ENCODE measurements around the gene PCDHGA12. TPM values are rescaled to one million over a fixed set of nuclear protein-coding genes. Genes with fewer than 3 reads are reported as not detected.

The PCDHGA12 gene
- total RNA-seq, 5 donors from 2014 or later (not counting 1 experiment from before 2014, with no cell fraction given) = 0.09 to 0.53 (median 0.22) TPM; not detected in 1

- ChIA-PET POLR2A (interaction anchor here in 1 of 2 donors (0.6 kb wide), 1 partner anchor 293 kb away, joined by 4 read pairs; no protein-coding TSS in a partner anchor), CTCF (interaction anchor here (0.6 to 1.6 kb wide), 2 partner anchors 62 to 88 kb away, joined by 3 to 4 read pairs; no protein-coding TSS in a partner anchor)
- no peak within 1 kb of the TSS for H3K27ac Mint-ChIP-seq
- Histone ChIP-seq H3K4me3 (ENCODE audit: control insufficient read depth in 1 of 2, extremely low read depth in 1 of 2, low read length in 1 of 2) (peak within 1 kb of the TSS; percentile 27 to 49), H3K9me3 (no peaks in the 10 kb centered on the region), H3K4me1 (ENCODE audit: control insufficient read depth in 1 of 2, extremely low read depth in 1 of 2, insufficient read depth in 2 of 2, low read length in 2 of 2) (peaks cover 0 to 23% of the 10 kb centered on the region in 2 experiments), H3K36me3 (ENCODE audit: control insufficient read depth in 2 of 2, extremely low read depth in 1 of 2, insufficient read depth in 1 of 2, low read length in 1 of 2) (no peaks in the 10 kb centered on the region), H3K27me3 (replicated peaks in 1 of 2; ENCODE audit: control insufficient read depth in 2 of 2, extremely low read depth in 1 of 2, insufficient read depth in 2 of 2, low read length in 1 of 2) (peaks cover 24 to 42% of the 10 kb centered on the region in 2 experiments), H3K27ac (ENCODE audit: low read length) (no peak within 1 kb of the TSS)
- H3K9me3 Mint-ChIP-seq = no peaks in the 10 kb centered on the region
- WGBS (ENCODE audit: insufficient coverage) = 6% methylated on average over 28 of the region's 28 CpGs
- ATAC-seq (replicated peaks in 1 of 4) (peak; percentile 78 to 85 (median 82)), DNase-seq (peak in 4 of 35 experiments; percentile 10 to 31 (median 26))
- peaks cover 27 to 32% (median 29%) of the 10 kb centered on the region in 3 donors for H3K4me1 Mint-ChIP-seq
- no peaks in the 10 kb centered on the region for H3K36me3 Mint-ChIP-seq
- H3K27me3 Mint-ChIP-seq = peaks cover 44 to 61% of the 10 kb centered on the region in 2 donors
- H3K4me3 Mint-ChIP-seq = peak within 1 kb of the TSS; percentile 82 to 84 (median 83)
Observed at GRCh38 chr5:141475625-141476131, 45.4 kb downstream of the PCDHGA12 start, which contains the start of gene PCDHGC3. TSS of gene PCDHGC3 (plus strand) at chr5:141475966. CDS start at chr5:141476117, 151 bp downstream.

DNA sequence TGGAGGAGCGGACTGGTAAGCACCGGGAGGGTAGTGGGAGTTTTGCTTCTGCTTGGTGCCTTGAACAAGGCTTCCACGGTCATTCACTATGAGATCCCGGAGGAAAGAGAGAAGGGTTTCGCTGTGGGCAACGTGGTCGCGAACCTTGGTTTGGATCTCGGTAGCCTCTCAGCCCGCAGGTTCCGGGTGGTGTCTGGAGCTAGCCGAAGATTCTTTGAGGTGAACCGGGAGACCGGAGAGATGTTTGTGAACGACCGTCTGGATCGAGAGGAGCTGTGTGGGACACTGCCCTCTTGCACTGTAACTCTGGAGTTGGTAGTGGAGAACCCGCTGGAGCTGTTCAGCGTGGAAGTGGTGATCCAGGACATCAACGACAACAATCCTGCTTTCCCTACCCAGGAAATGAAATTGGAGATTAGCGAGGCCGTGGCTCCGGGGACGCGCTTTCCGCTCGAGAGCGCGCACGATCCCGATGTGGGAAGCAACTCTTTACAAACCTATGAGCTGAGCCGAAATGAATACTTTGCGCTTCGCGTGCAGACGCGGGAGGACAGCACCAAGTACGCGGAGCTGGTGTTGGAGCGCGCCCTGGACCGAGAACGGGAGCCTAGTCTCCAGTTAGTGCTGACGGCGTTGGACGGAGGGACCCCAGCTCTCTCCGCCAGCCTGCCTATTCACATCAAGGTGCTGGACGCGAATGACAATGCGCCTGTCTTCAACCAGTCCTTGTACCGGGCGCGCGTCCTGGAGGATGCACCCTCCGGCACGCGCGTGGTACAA is 46.0 kb downstream of the PCDHGA12 start:
- H3K4me1 ChIP-seq (ENCODE audit: control insufficient read depth in 1 of 2, extremely low read depth in 1 of 2, insufficient read depth in 2 of 2, low read length in 2 of 2) = peaks cover 0 to 23% of the 10 kb centered on the region in 2 experiments
- no peak overlapping the region for H3K27ac ChIP-seq (ENCODE audit: low read length)
- DNase-seq = no peak
- ChIA-PET POLR2A (interaction anchor here in 1 of 2 donors (0.6 kb wide), 1 partner anchor 293 kb away, joined by 4 read pairs; no protein-coding TSS in a partner anchor), CTCF (interaction anchor here in 1 of 2 donors (1.6 kb wide), 1 partner anchor 88 kb away, joined by 4 read pairs; no protein-coding TSS in a partner anchor)
- peak overlapping the region; percentile 27 to 49 for H3K4me3 ChIP-seq (ENCODE audit: control insufficient read depth in 1 of 2, extremely low read depth in 1 of 2, low read length in 1 of 2)
- peak overlapping the region; percentile 82 to 84 (median 83) for H3K4me3 Mint-ChIP-seq
- H3K36me3 Mint-ChIP-seq = no peaks in the 10 kb centered on the region
- peaks cover 46 to 68% of the 10 kb centered on the region in 2 donors for H3K27me3 Mint-ChIP-seq
- peaks cover 24 to 45% of the 10 kb centered on the region in 2 experiments for H3K27me3 ChIP-seq (replicated peaks in 1 of 2; ENCODE audit: control insufficient read depth in 2 of 2, extremely low read depth in 1 of 2, insufficient read depth in 2 of 2, low read length in 1 of 2)
- H3K9me3 Mint-ChIP-seq = no peaks in the 10 kb centered on the region
- no peaks in the 10 kb centered on the region for H3K36me3 ChIP-seq (ENCODE audit: control insufficient read depth in 2 of 2, extremely low read depth in 1 of 2, insufficient read depth in 1 of 2, low read length in 1 of 2)
- no peak overlapping the region for H3K27ac Mint-ChIP-seq
- ATAC-seq (replicated peaks in 1 of 4) = peak in 3 of 4 experiments; percentile 15 to 30 (median 23)
- no peaks in the 10 kb centered on the region for H3K9me3 ChIP-seq
- H3K4me1 Mint-ChIP-seq = peaks cover 27 to 32% (median 29%) of the 10 kb centered on the region in 3 donors
- WGBS (ENCODE audit: insufficient coverage) = 4% methylated on average over 56 of the region's 58 CpGs

DNA sequence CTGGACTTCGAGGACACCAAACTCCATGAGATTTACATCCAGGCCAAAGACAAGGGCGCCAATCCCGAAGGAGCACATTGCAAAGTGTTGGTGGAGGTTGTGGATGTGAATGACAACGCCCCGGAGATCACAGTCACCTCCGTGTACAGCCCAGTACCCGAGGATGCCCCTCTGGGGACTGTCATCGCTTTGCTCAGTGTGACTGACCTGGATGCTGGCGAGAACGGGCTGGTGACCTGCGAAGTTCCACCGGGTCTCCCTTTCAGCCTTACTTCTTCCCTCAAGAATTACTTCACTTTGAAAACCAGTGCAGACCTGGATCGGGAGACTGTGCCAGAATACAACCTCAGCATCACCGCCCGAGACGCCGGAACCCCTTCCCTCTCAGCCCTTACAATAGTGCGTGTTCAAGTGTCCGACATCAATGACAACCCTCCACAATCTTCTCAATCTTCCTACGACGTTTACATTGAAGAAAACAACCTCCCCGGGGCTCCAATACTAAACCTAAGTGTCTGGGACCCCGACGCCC is 46.8 kb downstream of the PCDHGA12 start:
- H3K27me3 Mint-ChIP-seq = peaks cover 46 to 74% of the 10 kb centered on the region in 2 donors
- POLR2A ChIA-PET = no interaction called here
- WGBS (ENCODE audit: insufficient coverage) = 22% methylated on average over 23 of the region's 24 CpGs

DNA sequence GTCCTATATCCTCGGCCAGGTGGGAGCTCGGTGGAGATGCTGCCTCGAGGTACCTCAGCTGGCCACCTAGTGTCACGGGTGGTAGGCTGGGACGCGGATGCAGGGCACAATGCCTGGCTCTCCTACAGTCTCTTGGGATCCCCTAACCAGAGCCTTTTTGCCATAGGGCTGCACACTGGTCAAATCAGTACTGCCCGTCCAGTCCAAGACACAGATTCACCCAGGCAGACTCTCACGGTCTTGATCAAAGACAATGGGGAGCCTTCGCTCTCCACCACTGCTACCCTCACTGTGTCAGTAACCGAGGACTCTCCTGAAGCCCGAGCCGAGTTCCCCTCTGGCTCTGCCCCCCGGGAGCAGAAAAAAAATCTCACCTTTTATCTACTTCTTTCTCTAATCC is 47.5 kb downstream of the PCDHGA12 start:
- DNase-seq (no peak), ATAC-seq (replicated peaks in 1 of 4) (no peak)
- Histone ChIP-seq H3K4me1 (ENCODE audit: control insufficient read depth in 1 of 2, extremely low read depth in 1 of 2, insufficient read depth in 2 of 2, low read length in 2 of 2) (peaks cover 0 to 23% of the 10 kb centered on the region in 2 experiments), H3K36me3 (ENCODE audit: control insufficient read depth in 2 of 2, extremely low read depth in 1 of 2, insufficient read depth in 1 of 2, low read length in 1 of 2) (no peaks in the 10 kb centered on the region), H3K27ac (ENCODE audit: low read length) (no peak overlapping the region), H3K9me3 (no peaks in the 10 kb centered on the region), H3K4me3 (ENCODE audit: control insufficient read depth in 1 of 2, extremely low read depth in 1 of 2, low read length in 1 of 2) (no peak overlapping the region), H3K27me3 (replicated peaks in 1 of 2; ENCODE audit: control insufficient read depth in 2 of 2, extremely low read depth in 1 of 2, insufficient read depth in 2 of 2, low read length in 1 of 2) (peaks cover 28 to 53% of the 10 kb centered on the region in 2 experiments)
- Mint-ChIP-seq H3K36me3 (no peaks in the 10 kb centered on the region), H3K27me3 (peaks cover 52 to 82% of the 10 kb centered on the region in 2 donors), H3K4me1 (peaks cover 27 to 32% (median 29%) of the 10 kb centered on the region in 3 donors), H3K9me3 (no peaks in the 10 kb centered on the region), H3K4me3 (peak overlapping the region in 1 of 3 donors; percentile 83), H3K27ac (no peak overlapping the region)
- WGBS (ENCODE audit: insufficient coverage) = 50% methylated on average over 13 of the region's 13 CpGs
- ChIA-PET CTCF (interaction anchor here in 1 of 2 donors (0.9 kb wide), 1 partner anchor 46 kb away, joined by 3 read pairs; no protein-coding TSS in a partner anchor), POLR2A (no interaction called here)

More for the DNA sequence above, 46.8 kb downstream of the PCDHGA12 start:
- H3K9me3 Mint-ChIP-seq = no peaks in the 10 kb centered on the region
- Histone ChIP-seq H3K4me3 (ENCODE audit: control insufficient read depth in 1 of 2, extremely low read depth in 1 of 2, low read length in 1 of 2) (peak overlapping the region; percentile 27 to 49), H3K9me3 (no peaks in the 10 kb centered on the region), H3K4me1 (ENCODE audit: control insufficient read depth in 1 of 2, extremely low read depth in 1 of 2, insufficient read depth in 2 of 2, low read length in 2 of 2) (peaks cover 0 to 23% of the 10 kb centered on the region in 2 experiments), H3K27me3 (replicated peaks in 1 of 2; ENCODE audit: control insufficient read depth in 2 of 2, extremely low read depth in 1 of 2, insufficient read depth in 2 of 2, low read length in 1 of 2) (peaks cover 28 to 51% of the 10 kb centered on the region in 2 experiments), H3K36me3 (ENCODE audit: control insufficient read depth in 2 of 2, extremely low read depth in 1 of 2, insufficient read depth in 1 of 2, low read length in 1 of 2) (no peaks in the 10 kb centered on the region), H3K27ac (ENCODE audit: low read length) (no peak overlapping the region)
- DNase-seq (no peak), ATAC-seq (replicated peaks in 1 of 4) (no peak)
- CTCF ChIA-PET = no interaction called here
- peak overlapping the region; percentile 82 to 84 (median 83) for H3K4me3 Mint-ChIP-seq
- H3K36me3 Mint-ChIP-seq = no peaks in the 10 kb centered on the region
- H3K4me1 Mint-ChIP-seq = peaks cover 27 to 32% (median 29%) of the 10 kb centered on the region in 3 donors
- H3K27ac Mint-ChIP-seq = no peak overlapping the region

GRCh38 chr5:141478321-141478945 is 48.1 kb downstream of the PCDHGA12 start:
- H3K9me3 Mint-ChIP-seq = no peaks in the 10 kb centered on the region
- no peak for DNase-seq
- no peak for ATAC-seq (replicated peaks in 1 of 4)
- Histone ChIP-seq H3K9me3 (no peaks in the 10 kb centered on the region), H3K36me3 (ENCODE audit: control insufficient read depth in 2 of 2, extremely low read depth in 1 of 2, insufficient read depth in 1 of 2, low read length in 1 of 2) (no peaks in the 10 kb centered on the region), H3K27ac (ENCODE audit: low read length) (no peak overlapping the region), H3K4me1 (ENCODE audit: control insufficient read depth in 1 of 2, extremely low read depth in 1 of 2, insufficient read depth in 2 of 2, low read length in 2 of 2) (peaks cover 0 to 23% of the 10 kb centered on the region in 2 experiments), H3K27me3 (replicated peaks in 1 of 2; ENCODE audit: control insufficient read depth in 2 of 2, extremely low read depth in 1 of 2, insufficient read depth in 2 of 2, low read length in 1 of 2) (peaks cover 29 to 55% of the 10 kb centered on the region in 2 experiments), H3K4me3 (ENCODE audit: control insufficient read depth in 1 of 2, extremely low read depth in 1 of 2, low read length in 1 of 2) (no peak overlapping the region)
- ChIA-PET CTCF (interaction anchor here (0.6 to 0.9 kb wide), 2 partner anchors 46 to 146 kb away, joined by 3 to 5 read pairs; no protein-coding TSS in a partner anchor), POLR2A (no interaction called here)
- H3K4me3 Mint-ChIP-seq = peak overlapping the region in 1 of 3 donors; percentile 37
- H3K27ac Mint-ChIP-seq = no peak overlapping the region
- peaks cover 27 to 32% (median 29%) of the 10 kb centered on the region in 3 donors for H3K4me1 Mint-ChIP-seq
- 38% methylated on average over 11 of the region's 20 CpGs for WGBS (ENCODE audit: insufficient coverage)
- peaks cover 57 to 86% of the 10 kb centered on the region in 2 donors for H3K27me3 Mint-ChIP-seq
- no peaks in the 10 kb centered on the region for H3K36me3 Mint-ChIP-seq

All from T-cell (primary cell).